IMR-90 (cell line): Measurements from ENCODE around the gene TACC3.

Experiments used
- CEBPB ChIP-seq: IDR thresholded peaks from 2 replicates; pipeline ENCODE4 v1.6.1; 2012; ENCODE audit warnings: low read depth, low read length, improper control_type of control experiment
- CTCF ChIP-seq: conservative IDR thresholded peaks from 2 replicates; pipeline ENCODE4 v1.5.1; 2012; ENCODE audit warnings: mild to moderate bottlenecking, low read depth, low read length, improper control_type of control experiment
- ELK1 ChIP-seq: fragments of 150-350 bp; IDR thresholded peaks from 2 replicates; pipeline ENCODE4 v1.6.1; 2016; ENCODE audit warnings: low read depth, mild to moderate bottlenecking, low read length, moderate library complexity, borderline replicate concordance
- MXI1 ChIP-seq: IDR thresholded peaks from 2 replicates; pipeline ENCODE4 v1.6.1; 2012; ENCODE audit warnings: low read depth, mild to moderate bottlenecking, low read length, moderate library complexity, borderline replicate concordance
- NFE2L2 ChIP-seq: fragments of 150-350 bp; IDR thresholded peaks from 2 replicates; pipeline ENCODE4 v1.6.1; 2016; ENCODE audit warnings: low read depth, mild to moderate bottlenecking, low read length
- POLR2A ChIP-seq: IDR thresholded peaks from 2 replicates; pipeline ENCODE4 v1.6.1; 2012; ENCODE audit warnings: mild to moderate bottlenecking, low read depth, low read length
- RAD21 ChIP-seq: IDR thresholded peaks from 2 replicates; pipeline ENCODE4 v1.6.1; 2012; ENCODE audit warnings: low read length, improper control_type of control experiment
- RFX5 ChIP-seq: IDR thresholded peaks from 2 replicates; pipeline ENCODE4 v1.8.0; 2012; ENCODE audit warnings: low read depth, mild to moderate bottlenecking, low read length, moderate library complexity
- SMC3 ChIP-seq: fragments of 150-350 bp; IDR thresholded peaks from 2 replicates; pipeline ENCODE4 v1.6.1; 2016; ENCODE audit warnings: low read depth, mild to moderate bottlenecking, antibody characterized with exemption, low read length, moderate library complexity
- USF2 ChIP-seq: fragments of 150-350 bp; IDR thresholded peaks from 2 replicates; pipeline ENCODE4 v1.6.1; 2017; ENCODE audit warnings: mild to moderate bottlenecking, antibody characterized with exemption, low read length, low read depth

- TF ChIP-seq MXI1 (no peak), CTCF (no peak), POLR2A (no peak), USF2 (no peak), ELK1 (no peak), CEBPB (no peak), RAD21 (no peak), SMC3 (no peak), RFX5 (no peak), NFE2L2 (no peak)
These were observed 18.0 kb downstream of the TACC3 start for GRCh38 chr4:1739358-1739757.
